Liver (tissue), 3 donors: ENCODE results near the gene BAZ2B.

Source experiments
- ATF3 ChIP-seq: IDR thresholded peaks from 2 replicates; pipeline ENCODE4 v1.6.1; 2016; ENCODE audit warnings: antibody characterized with exemption
- CTCF ChIP-seq: fragments of 150-350 bp; IDR thresholded peaks from 2 replicates; pipeline ENCODE4 v1.5.1; 2017; ENCODE audit warnings: improper control_type of control experiment, low read depth, low read length; ENCODE audit not compliant: missing input control
- EGR1 ChIP-seq, 2 donors: IDR thresholded peaks; 2 replicates each; pipeline ENCODE4 v1.6.1; 2016 to 2018; ENCODE audit warnings: antibody characterized with exemption in 2 of 2, low read depth in 2 of 2
- MAX ChIP-seq: IDR thresholded peaks from 2 replicates; pipeline ENCODE4 v1.6.1; 2016; ENCODE audit warnings: antibody characterized with exemption
- NR2F2 ChIP-seq: IDR thresholded peaks from 2 replicates; pipeline ENCODE4 v1.6.1; 2016; ENCODE audit warnings: antibody characterized with exemption
- RAD21 ChIP-seq, 2 donors: IDR thresholded peaks; 2 replicates each; pipeline ENCODE4 v1.6.1; 2016; ENCODE audit warnings: antibody characterized with exemption in 2 of 2, mild to moderate bottlenecking in 2 of 2
- REST ChIP-seq: IDR thresholded peaks from 2 replicates; pipeline ENCODE4 v1.6.1; 2016; ENCODE audit warnings: antibody characterized with exemption, mild to moderate bottlenecking
- RXRA ChIP-seq, 2 donors: IDR thresholded peaks; 2 replicates each; pipeline ENCODE4 v1.6.1; 2017 to 2018; ENCODE audit warnings: antibody characterized with exemption in 2 of 2, mild to moderate bottlenecking in 1 of 2
- SP1 ChIP-seq: IDR thresholded peaks from 2 replicates; pipeline ENCODE4 v1.6.1; 2018; ENCODE audit warnings: antibody characterized with exemption, mild to moderate bottlenecking
- YY1 ChIP-seq: IDR thresholded peaks from 2 replicates; pipeline ENCODE4 v1.6.1; 2016; ENCODE audit warnings: antibody characterized with exemption, mild to moderate bottlenecking
- ZBTB33 ChIP-seq: IDR thresholded peaks from 2 replicates; pipeline ENCODE4 v1.6.1; 2016; ENCODE audit warnings: antibody characterized with exemption
- donor health status: healthy.
- donor health status: healthy.

GRCh38 chr2:159571540-159572260 is 44.6 kb downstream of the BAZ2B start:
- TF ChIP-seq CTCF, result no peak
- no peak for TF ChIP-seq ATF3
- TF ChIP-seq REST, result no peak
- TF ChIP-seq YY1, result no peak
- no peak for TF ChIP-seq RXRA (IDR thresholded peaks at IDR 0.05)
- TF ChIP-seq EGR1 (IDR thresholded peaks at IDR 0.05; ENCODE audit: low read depth in 2 of 2), result no peak
- TF ChIP-seq RAD21 (IDR thresholded peaks at IDR 0.05), result no peak
- TF ChIP-seq ZBTB33, result no peak
- no peak for TF ChIP-seq MAX
- no peak for TF ChIP-seq SP1
- no peak for TF ChIP-seq NR2F2
